ENCODE results near the gene HSD11B1.
A peak's percentile ranks its signal among the peaks of the same experiment; 100 is the strongest.

HSD11B1 gene

GRCh38 chr1:209775678-209776077 lies 71.0 kb downstream of the HSD11B1 start:
- no peak overlapping the region for H2AFZ ChIP-seq (ENCODE audit: insufficient read depth, low read length, poor library complexity)
- DNase-seq: no peak
- no CpG with 5 or more reads among the region's 2 CpGs for WGBS (ENCODE audit: extremely low coverage, insufficient coverage, insufficient read length)
- no peak overlapping the region for H3K14ac ChIP-seq (ENCODE audit: low read length)
- H3K18ac ChIP-seq (ENCODE audit: low read length): no peak overlapping the region
- H3K4me3 ChIP-seq (ENCODE audit: low read depth, low read length): no peak overlapping the region
- peaks cover 0 to 2% of the 10 kb centered on the region in 2 experiments for H3K36me3 ChIP-seq (ENCODE audit: control insufficient read depth in 1 of 2, insufficient read depth in 2 of 2, low read length in 2 of 2)
- no peaks in the 10 kb centered on the region for H3K79me2 ChIP-seq (ENCODE audit: control insufficient read depth, insufficient read depth, low read length, poor library complexity)
- no peak overlapping the region for H3K4ac ChIP-seq (ENCODE audit: low read depth, low read length)
- no peak overlapping the region for H3K27ac ChIP-seq (ENCODE audit: low read depth, low read length)
- H2BK120ac ChIP-seq (ENCODE audit: insufficient read depth, low read length, poor library complexity): no peak overlapping the region
- no peak overlapping the region for H3K9ac ChIP-seq (ENCODE audit: low read length)
- H3K4me2 ChIP-seq (ENCODE audit: low read length): no peak overlapping the region
- H3K79me1 ChIP-seq (ENCODE audit: low read length): no peaks in the 10 kb centered on the region
- H3K27me3 ChIP-seq (ENCODE audit: insufficient read depth, low read length): no peaks in the 10 kb centered on the region
- no peak overlapping the region for H4K91ac ChIP-seq (ENCODE audit: low read depth, low read length)
- no peak overlapping the region for H3K23ac ChIP-seq (ENCODE audit: low read length)
- H2AK5ac ChIP-seq (ENCODE audit: low read length): no peak overlapping the region
- no peak overlapping the region for H4K12ac ChIP-seq (ENCODE audit: low read depth, low read length)
- peaks cover 8% of the 10 kb centered on the region for H3K9me3 ChIP-seq (ENCODE audit: insufficient read depth, low read depth, low read length)
- no peaks in the 10 kb centered on the region for H3K4me1 ChIP-seq (ENCODE audit: control insufficient read depth in 1 of 2, insufficient read depth in 2 of 2, low read length in 2 of 2)
- no peak overlapping the region for H2BK5ac ChIP-seq (ENCODE audit: low read depth, low read length, poor library complexity)
- no peak overlapping the region for H2BK12ac ChIP-seq (ENCODE audit: low read length)
- H4K8ac ChIP-seq (ENCODE audit: low read depth, low read length): no peak overlapping the region

GRCh38 chr1:209777587-209777986 lies 72.9 kb downstream of the HSD11B1 start:
- no peaks in the 10 kb centered on the region for H3K9me3 ChIP-seq (ENCODE audit: insufficient read depth, low read depth, low read length)
- no peak overlapping the region for H4K91ac ChIP-seq (ENCODE audit: low read depth, low read length)
- H3K79me2 ChIP-seq (ENCODE audit: control insufficient read depth, insufficient read depth, low read length, poor library complexity): no peaks in the 10 kb centered on the region
- no peak overlapping the region for H2BK120ac ChIP-seq (ENCODE audit: insufficient read depth, low read length, poor library complexity)
- peaks cover 4% of the 10 kb centered on the region in 2 experiments for H3K4me1 ChIP-seq (ENCODE audit: control insufficient read depth in 1 of 2, insufficient read depth in 2 of 2, low read length in 2 of 2)
- no peak for DNase-seq
- H3K18ac ChIP-seq (ENCODE audit: low read length): no peak overlapping the region
- H3K4me2 ChIP-seq (ENCODE audit: low read length): no peak overlapping the region
- H3K4ac ChIP-seq (ENCODE audit: low read depth, low read length): no peak overlapping the region
- no peak overlapping the region for H4K12ac ChIP-seq (ENCODE audit: low read depth, low read length)
- H2BK5ac ChIP-seq (ENCODE audit: low read depth, low read length, poor library complexity): no peak overlapping the region
- H2AK5ac ChIP-seq (ENCODE audit: low read length): no peak overlapping the region
- no peak overlapping the region for H3K4me3 ChIP-seq (ENCODE audit: low read depth, low read length)
- WGBS (ENCODE audit: extremely low coverage, insufficient coverage, insufficient read length): no CpG with 5 or more reads among the region's 2 CpGs
- H3K27me3 ChIP-seq (ENCODE audit: insufficient read depth, low read length): no peaks in the 10 kb centered on the region
- peaks cover 0 to under 1% of the 10 kb centered on the region in 2 experiments for H3K36me3 ChIP-seq (ENCODE audit: control insufficient read depth in 1 of 2, insufficient read depth in 2 of 2, low read length in 2 of 2)
- H3K23ac ChIP-seq (ENCODE audit: low read length): no peak overlapping the region
- no peak overlapping the region for H3K14ac ChIP-seq (ENCODE audit: low read length)
- no peak overlapping the region for H3K27ac ChIP-seq (ENCODE audit: low read depth, low read length)
- no peak overlapping the region for H4K8ac ChIP-seq (ENCODE audit: low read depth, low read length)
- no peaks in the 10 kb centered on the region for H3K79me1 ChIP-seq (ENCODE audit: low read length)
- no peak overlapping the region for H2BK12ac ChIP-seq (ENCODE audit: low read length)
- no peak overlapping the region for H3K9ac ChIP-seq (ENCODE audit: low read length)
- H2AFZ ChIP-seq (ENCODE audit: insufficient read depth, low read length, poor library complexity): no peak overlapping the region

GRCh38 chr1:209778102-209778501 lies 73.5 kb downstream of the HSD11B1 start:
- no peak overlapping the region for H3K4ac ChIP-seq (ENCODE audit: low read depth, low read length)
- no peaks in the 10 kb centered on the region for H3K79me1 ChIP-seq (ENCODE audit: low read length)
- H3K9ac ChIP-seq (ENCODE audit: low read length): no peak overlapping the region
- no peak overlapping the region for H2AFZ ChIP-seq (ENCODE audit: insufficient read depth, low read length, poor library complexity)
- DNase-seq: no peak
- no peak overlapping the region for H4K8ac ChIP-seq (ENCODE audit: low read depth, low read length)
- H3K36me3 ChIP-seq (ENCODE audit: control insufficient read depth in 1 of 2, insufficient read depth in 2 of 2, low read length in 2 of 2): peaks cover 2 to 3% of the 10 kb centered on the region in 2 experiments
- H3K23ac ChIP-seq (ENCODE audit: low read length): no peak overlapping the region
- no peak overlapping the region for H2AK5ac ChIP-seq (ENCODE audit: low read length)
- H3K14ac ChIP-seq (ENCODE audit: low read length): no peak overlapping the region
- H3K18ac ChIP-seq (ENCODE audit: low read length): no peak overlapping the region
- no peak overlapping the region for H3K4me2 ChIP-seq (ENCODE audit: low read length)
- no peak overlapping the region for H4K91ac ChIP-seq (ENCODE audit: low read depth, low read length)
- H2BK120ac ChIP-seq (ENCODE audit: insufficient read depth, low read length, poor library complexity): no peak overlapping the region
- H3K27me3 ChIP-seq (ENCODE audit: insufficient read depth, low read length): no peaks in the 10 kb centered on the region
- no CpG with 5 or more reads among the region's 1 CpG for WGBS (ENCODE audit: extremely low coverage, insufficient coverage, insufficient read length)
- H3K9me3 ChIP-seq (ENCODE audit: insufficient read depth, low read depth, low read length): no peaks in the 10 kb centered on the region
- peaks cover 4% of the 10 kb centered on the region in 2 experiments for H3K4me1 ChIP-seq (ENCODE audit: control insufficient read depth in 1 of 2, insufficient read depth in 2 of 2, low read length in 2 of 2)
- no peak overlapping the region for H2BK5ac ChIP-seq (ENCODE audit: low read depth, low read length, poor library complexity)
- no peak overlapping the region for H3K4me3 ChIP-seq (ENCODE audit: low read depth, low read length)
- H2BK12ac ChIP-seq (ENCODE audit: low read length): no peak overlapping the region
- H3K79me2 ChIP-seq (ENCODE audit: control insufficient read depth, insufficient read depth, low read length, poor library complexity): no peaks in the 10 kb centered on the region
- no peak overlapping the region for H3K27ac ChIP-seq (ENCODE audit: low read depth, low read length)
- H4K12ac ChIP-seq (ENCODE audit: low read depth, low read length): no peak overlapping the region

GRCh38 chr1:209780268-209780667 lies 75.6 kb downstream of the HSD11B1 start:
- no CpG with 5 or more reads among the region's 4 CpGs for WGBS (ENCODE audit: extremely low coverage, insufficient coverage, insufficient read length)
- H2AFZ ChIP-seq (ENCODE audit: insufficient read depth, low read length, poor library complexity): no peak overlapping the region
- H3K18ac ChIP-seq (ENCODE audit: low read length): no peak overlapping the region
- peaks cover 1% of the 10 kb centered on the region for H3K79me1 ChIP-seq (ENCODE audit: low read length)
- no peak overlapping the region for H4K8ac ChIP-seq (ENCODE audit: low read depth, low read length)
- H3K9me3 ChIP-seq (ENCODE audit: insufficient read depth, low read depth, low read length): no peaks in the 10 kb centered on the region
- peaks cover 12 to 13% of the 10 kb centered on the region in 2 experiments for H3K4me1 ChIP-seq (ENCODE audit: control insufficient read depth in 1 of 2, insufficient read depth in 2 of 2, low read length in 2 of 2)
- H4K12ac ChIP-seq (ENCODE audit: low read depth, low read length): no peak overlapping the region
- H3K27ac ChIP-seq (ENCODE audit: low read depth, low read length): peak overlapping the region; percentile 35
- no peaks in the 10 kb centered on the region for H3K27me3 ChIP-seq (ENCODE audit: insufficient read depth, low read length)
- no peak overlapping the region for H2BK120ac ChIP-seq (ENCODE audit: insufficient read depth, low read length, poor library complexity)
- H3K4me2 ChIP-seq (ENCODE audit: low read length): no peak overlapping the region
- no peak overlapping the region for H3K4me3 ChIP-seq (ENCODE audit: low read depth, low read length)
- no peak overlapping the region for H2BK12ac ChIP-seq (ENCODE audit: low read length)
- H3K9ac ChIP-seq (ENCODE audit: low read length): no peak overlapping the region
- H4K91ac ChIP-seq (ENCODE audit: low read depth, low read length): no peak overlapping the region
- no peak overlapping the region for H3K4ac ChIP-seq (ENCODE audit: low read depth, low read length)
- H2AK5ac ChIP-seq (ENCODE audit: low read length): no peak overlapping the region
- DNase-seq: peak; percentile 97 to 98
- no peak overlapping the region for H3K23ac ChIP-seq (ENCODE audit: low read length)
- H3K14ac ChIP-seq (ENCODE audit: low read length): no peak overlapping the region
- H2BK5ac ChIP-seq (ENCODE audit: low read depth, low read length, poor library complexity): peak overlapping the region; percentile 16
- H3K79me2 ChIP-seq (ENCODE audit: control insufficient read depth, insufficient read depth, low read length, poor library complexity): no peaks in the 10 kb centered on the region
- peaks cover 4 to 5% of the 10 kb centered on the region in 2 experiments for H3K36me3 ChIP-seq (ENCODE audit: control insufficient read depth in 1 of 2, insufficient read depth in 2 of 2, low read length in 2 of 2)

Data from trophoblast cell (in vitro differentiated cells and primary cell).